Astrocyte (in vitro differentiated cells and primary cell): Measurements from ENCODE around the gene IER5L.

Source experiments
- CTCF ChIP-seq: IDR thresholded peaks from 2 replicates; pipeline ENCODE4 v1.5.1; 2011; ENCODE audit warnings: low read depth, mild to moderate bottlenecking, inconsistent platforms, low read length, moderate library complexity; ENCODE audit not compliant: insufficient read depth
- EZH2 ChIP-seq: IDR thresholded peaks from 2 replicates; pipeline ENCODE4 v1.6.1; 2012; ENCODE audit warnings: mild to moderate bottlenecking, low read length, inconsistent platforms; ENCODE audit not compliant: insufficient read depth

GRCh38 chr9:129177443-129177790, 644 bp downstream of the IER5L start:
- TF ChIP-seq CTCF (no peak), EZH2 (no peak)
